IMR-90 (cell line): ENCODE measurements around the gene BTG3. TPM values are rescaled to one million over a fixed set of nuclear protein-coding genes. Genes with fewer than 3 reads are reported as not detected.

Source experiments
- ATAC-seq: fragments of 200-7000 bp; cut with Tn5 transposase; 2 replicates; pipeline ENCODE4 v1.9.1; 2020; ENCODE audit warnings: low read depth, mild to moderate bottlenecking, moderate library complexity
- BruUV-seq: library from RNA; stranded (reverse); fragments of 400-500 nt; replicated peaks from 2 replicates; lab custom pipeline; 2021; lab: Mats Ljungman, UMichigan
- CTCF ChIA-PET: fragments of 300-600 bp; formaldehyde crosslinking; extraction: SDS; loops from one replicate; lab custom pipeline; 2021; ENCODE audit warnings: antibody characterized with exemption; lab: Yijun Ruan, JAX
- POLR2A ChIA-PET: fragments of 300-600 bp; sonication (Branson Sonifier 250); formaldehyde crosslinking; loops from one replicate; lab custom pipeline; 2022; ENCODE audit warnings: antibody characterized with exemption; ENCODE audit not compliant: unreplicated experiment; lab: Charles Lee
- DNase-seq: peaks from one replicate; pipeline ENCODE4 v3.0.0; 2013
- H2AFZ ChIP-seq: replicated peaks from 2 replicates; pipeline ENCODE3; 2013; ENCODE audit warnings: low read length, mild to moderate bottlenecking; ENCODE audit not compliant: poor library complexity
- H2AK5ac ChIP-seq: 2 replicates; pipeline ENCODE4 v1.6.1; 2013; ENCODE audit warnings: low read depth, low read length, inconsistent platforms
- H2AK9ac ChIP-seq: replicated peaks from 2 replicates; pipeline ENCODE3; 2013; ENCODE audit warnings: mild to moderate bottlenecking, low read depth, low read length, moderate library complexity; ENCODE audit not compliant: poor library complexity
- H2BK120ac ChIP-seq: 2 replicates; pipeline ENCODE4 v1.6.1; 2013; ENCODE audit warnings: low read depth, low read length, inconsistent platforms
- H2BK15ac ChIP-seq: 3 replicates; pipeline ENCODE4 v1.6.1; 2013; ENCODE audit warnings: low read depth, low read length, inconsistent platforms
- H2BK20ac ChIP-seq: 2 replicates; pipeline ENCODE4 v1.6.1; 2013; ENCODE audit warnings: low read depth, mild to moderate bottlenecking, inconsistent platforms, low read length, moderate library complexity
- H2BK5ac ChIP-seq: 2 replicates; pipeline ENCODE4 v1.6.1; 2013; ENCODE audit warnings: mild to moderate bottlenecking, low read depth, low read length, inconsistent platforms; ENCODE audit not compliant: poor library complexity, severe bottlenecking
- H3K14ac ChIP-seq: replicated peaks from 2 replicates; pipeline ENCODE4 v1.6.1; 2013; ENCODE audit warnings: low read depth, low read length, inconsistent platforms
- H3K18ac ChIP-seq: 2 replicates; pipeline ENCODE4 v1.6.1; 2013; ENCODE audit warnings: low read depth, low read length, control low read depth
- H3K23ac ChIP-seq: 2 replicates; pipeline ENCODE4 v1.6.1; 2013; ENCODE audit warnings: low read depth, low read length, inconsistent platforms
- H3K27ac ChIP-seq: 2 replicates; pipeline ENCODE4 v1.5.1; 2013; ENCODE audit warnings: mild to moderate bottlenecking, control low read depth, low read length; ENCODE audit not compliant: insufficient read depth
- H3K27me3 ChIP-seq: 2 replicates; pipeline ENCODE4 v1.6.1; 2013; ENCODE audit warnings: low read length; ENCODE audit not compliant: control insufficient read depth, insufficient read depth
- H3K36me3 ChIP-seq: 2 replicates; pipeline ENCODE4 v1.6.1; 2013; ENCODE audit warnings: low read length, mixed read lengths; ENCODE audit not compliant: control insufficient read depth, insufficient read depth
- H3K4ac ChIP-seq: 2 replicates; pipeline ENCODE4 v1.6.1; 2013; ENCODE audit warnings: low read depth, low read length, inconsistent platforms
- H3K4me1 ChIP-seq: 2 replicates; pipeline ENCODE4 v1.6.1; 2013; ENCODE audit warnings: low read length, mixed read lengths; ENCODE audit not compliant: control insufficient read depth, insufficient read depth
- H3K4me2 ChIP-seq: 2 replicates; pipeline ENCODE4 v1.6.1; 2013; ENCODE audit warnings: low read depth, mild to moderate bottlenecking, control low read depth, low read length, moderate library complexity
- H3K4me3 ChIP-seq: 2 replicates; pipeline ENCODE4 v1.5.1; 2013; ENCODE audit warnings: low read depth, mild to moderate bottlenecking, control low read depth, low read length, moderate library complexity; ENCODE audit not compliant: insufficient read depth
- H3K56ac ChIP-seq: 2 replicates; pipeline ENCODE4 v1.6.1; 2013; ENCODE audit warnings: low read length, inconsistent platforms; ENCODE audit not compliant: insufficient read depth; ENCODE audit errors: extremely low read depth
- H3K79me1 ChIP-seq, 2 experiments: 2 replicates each; pipeline ENCODE4 v1.6.1; 2013; ENCODE audit warnings: low read length in 2 of 2, inconsistent platforms in 1 of 2, low read depth in 1 of 2
- H3K9ac ChIP-seq: 2 replicates; pipeline ENCODE4 v1.6.1; 2013; ENCODE audit warnings: low read depth, low read length, control low read depth
- H3K9me1 ChIP-seq: 2 replicates; pipeline ENCODE4 v1.6.1; 2013; ENCODE audit warnings: low read length, inconsistent platforms; ENCODE audit not compliant: insufficient read depth
- H3K9me3 ChIP-seq: 2 replicates; pipeline ENCODE4 v1.6.1; 2013; ENCODE audit warnings: low read length; ENCODE audit not compliant: control insufficient read depth, insufficient read depth
- H4K20me1 ChIP-seq: 2 replicates; pipeline ENCODE4 v1.6.1; 2013; ENCODE audit warnings: low read length, inconsistent platforms; ENCODE audit not compliant: insufficient read depth
- H4K5ac ChIP-seq: 2 replicates; pipeline ENCODE4 v1.6.1; 2013; ENCODE audit warnings: mild to moderate bottlenecking, low read depth, low read length, control low read depth
- H4K8ac ChIP-seq, 2 experiments: 2 replicates each; pipeline ENCODE4 v1.6.1; 2013; ENCODE audit warnings: low read depth in 2 of 2, low read length in 2 of 2, control low read depth in 1 of 2, inconsistent platforms in 1 of 2
- H4K91ac ChIP-seq: 2 replicates; pipeline ENCODE4 v1.6.1; 2013; ENCODE audit warnings: low read depth, low read length, inconsistent platforms; ENCODE audit not compliant: insufficient read depth
- BHLHE40 ChIP-seq: fragments of 150-350 bp; IDR thresholded peaks from 2 replicates; pipeline ENCODE4 v1.6.1; 2016; ENCODE audit warnings: mild to moderate bottlenecking, low read depth, low read length
- CEBPB ChIP-seq: IDR thresholded peaks from 2 replicates; pipeline ENCODE4 v1.6.1; 2012; ENCODE audit warnings: low read depth, low read length, improper control_type of control experiment
- WGBS, 2 experiments: methylation state at CpG; one replicate each; pipeline versions ENCODE4 v1.1.5 to v1.1.7; 2013; ENCODE audit warnings: missing lambda C conversion rate in 2 of 2; ENCODE audit not compliant: insufficient read length in 1 of 2; ENCODE audit errors: extremely low coverage in 2 of 2; 5-methylcytosine and 5-hydroxymethylcytosine counted together
- dilution Hi-C: fragments of 300-500 bp; cut with HindIII; formaldehyde crosslinking; loops from one replicate; pipeline ENCODE4 v1.14.3; 2018; ENCODE audit warnings: low sequenced_read_pairs; ENCODE audit not compliant: unreplicated experiment
- in situ Hi-C: fragments of 300-500 bp; cut with MboI; formaldehyde crosslinking; loops from 3 replicates; pipeline ENCODE4 v1.14.3; 2019; ENCODE audit warnings: low sequenced_read_pairs, inconsistent platforms, mixed read lengths
- intact Hi-C: fragments of 100-400 bp; cut with micrococcal nuclease; formaldehyde crosslinking; loops from 2 replicates; pipeline ENCODE4 v1.10.0; 2022
- polyA plus RNA-seq, 3 experiments: library from polyadenylated mRNA; depleted of rRNA; stranded (reverse); fragments of >200 nt; gene quantifications; 2 replicates each; pipeline ENCODE4 v1.2.3, GENCODE V29; 2012; ENCODE audit warnings: low replicate concordance in 1 of 3
- total RNA-seq: library from RNA; depleted of rRNA; stranded (reverse); fragments of >200 nt; gene quantifications from 2 replicates; pipeline ENCODE4 v1.2.3, GENCODE V29; 2012

The BTG3 gene
- total and polyA plus RNA-seq, 2 of the 4 experiments (the other 2 are of a cell fraction): 22.4 to 38.1 TPM

DNA sequence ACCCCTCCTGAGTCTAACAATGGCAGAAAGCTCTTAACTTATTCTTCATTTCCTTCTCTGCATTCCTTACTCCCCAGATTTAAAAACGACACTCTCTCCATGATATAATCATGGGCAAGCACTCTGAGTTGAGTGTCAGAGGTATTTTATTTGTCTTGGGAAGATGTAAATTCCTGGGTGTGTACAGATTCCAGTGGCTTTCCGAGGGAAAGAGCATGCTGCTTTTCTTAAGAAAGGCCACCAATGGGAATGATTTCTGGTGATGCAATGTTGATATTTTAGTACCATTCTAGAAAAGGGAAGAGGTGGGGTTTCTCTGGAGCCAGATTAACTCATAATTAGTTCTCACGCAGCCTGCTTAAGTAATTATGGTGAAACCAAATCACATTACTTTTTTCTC is 47.8 kb upstream of the BTG3 start:
- H3K18ac ChIP-seq: no peak overlapping the region
- H2AFZ ChIP-seq: no peak overlapping the region
- no peak overlapping the region for H2BK15ac ChIP-seq
- no peak overlapping the region for H2BK20ac ChIP-seq
- H4K5ac ChIP-seq: no peak overlapping the region
- DNase-seq (no peak), ATAC-seq (no peak; the same call in 1 of the 2 replicates)
- no peaks in the 10 kb centered on the region for H3K36me3 ChIP-seq
- in situ Hi-C loops: no loop called here
- no peak overlapping the region for H2BK120ac ChIP-seq
- H3K23ac ChIP-seq: no peak overlapping the region
- no CpG with 5 or more reads among the region's 3 CpGs for WGBS, 2 experiments
- dilution Hi-C loops: no loop called here
- no peaks in the 10 kb centered on the region for H3K79me1 ChIP-seq
- H3K4me3 ChIP-seq: no peak overlapping the region
- no peak overlapping the region for H3K56ac ChIP-seq
- H3K4me1 ChIP-seq: no peaks in the 10 kb centered on the region
- H3K4me2 ChIP-seq: no peak overlapping the region
- ChIA-PET CTCF (no interaction called here), POLR2A (no interaction called here)
- no peak overlapping the region for H2AK5ac ChIP-seq
- H4K8ac ChIP-seq: no peak overlapping the region
- no peak overlapping the region for H3K4ac ChIP-seq
- no peak overlapping the region for H4K91ac ChIP-seq
- TF ChIP-seq BHLHE40: no peak
- 0 out of 2 replicates have a peak, but pooled peaks have one; percentile 1 for TF ChIP-seq CEBPB
- no peaks in the 10 kb centered on the region for H3K27me3 ChIP-seq
- H3K27ac ChIP-seq: no peak overlapping the region
- H3K9ac ChIP-seq: no peak overlapping the region
- H3K14ac ChIP-seq: no peak overlapping the region
- no peaks in the 10 kb centered on the region for H4K20me1 ChIP-seq
- no peaks in the 10 kb centered on the region for H3K9me3 ChIP-seq
- no peak overlapping the region for H2BK5ac ChIP-seq
- no peak overlapping the region for H2AK9ac ChIP-seq
- intact Hi-C loops: no loop called here
- no TSS peak for BruUV-seq
- no peaks in the 10 kb centered on the region for H3K9me1 ChIP-seq
